Heart left ventricle (tissue), 16 donors: Measurements from ENCODE around the gene SELENOP. TPM values are rescaled to one million over a fixed set of nuclear protein-coding genes. Genes with fewer than 3 reads are reported as not detected.

Experiments used
- ATAC-seq, 4 donors: fragments of 200-7000 bp; cut with Tn5 transposase; one replicate each; pipeline ENCODE4 v1.9.1; 2020 to 2022; ENCODE audit warnings: moderate library complexity in 4 of 4, mild to moderate bottlenecking in 3 of 4, moderate number of reproducible peaks in 1 of 4
- DNase-seq, 5 donors: peaks; one replicate each; pipeline ENCODE4 v3.0.0-alpha.2; 2020
- H3K27ac ChIP-seq, 12 donors: fragments of 200-600 bp; sonication (generic) in 4 of 12; one replicate each; pipeline versions ENCODE4 v1.5.0 to v1.8.0; 2016 to 2022; ENCODE audit warnings: mild to moderate bottlenecking in 2 of 12
- H3K27me3 ChIP-seq, 9 donors: fragments of 200-600 bp; sonication (generic) in 2 of 9; one replicate each; pipeline versions ENCODE4 v1.5.1 to v1.8.0; 2016 to 2022; ENCODE audit warnings: mild to moderate bottlenecking in 3 of 9
- H3K36me3 ChIP-seq, 9 donors: fragments of 200-600 bp; sonication (generic) in 2 of 9; one replicate each; pipeline versions ENCODE4 v1.5.0 to v1.8.0; 2018 to 2022; ENCODE audit warnings: mild to moderate bottlenecking in 2 of 9
- H3K4me1 ChIP-seq, 12 donors: fragments of 200-600 bp; sonication (generic) in 4 of 12; one replicate each; pipeline versions ENCODE4 v1.5.0 to v1.8.0; 2016 to 2022; ENCODE audit warnings: mild to moderate bottlenecking in 3 of 12
- H3K4me3 ChIP-seq, 12 donors: fragments of 200-600 bp; sonication (generic) in 4 of 12; one replicate each; pipeline versions ENCODE4 v1.5.0 to v1.8.0; 2017 to 2022; ENCODE audit warnings: mild to moderate bottlenecking in 9 of 12, moderate library complexity in 4 of 12
- H3K9me3 ChIP-seq, 12 donors: fragments of 200-600 bp; sonication (generic) in 4 of 12; one replicate each; pipeline versions ENCODE4 v1.5.0 to v1.8.0; 2016 to 2022; ENCODE audit warnings: mild to moderate bottlenecking in 1 of 12
- CTCF ChIP-seq, 12 donors: fragments of 200-600 bp; sonication (generic) in 4 of 12; IDR thresholded peaks; one replicate each; pipeline versions ENCODE4 v1.5.0 to v1.8.0; 2018 to 2022; ENCODE audit warnings: antibody characterized with exemption in 12 of 12, mild to moderate bottlenecking in 5 of 12
- POLR2A ChIP-seq, 2 donors: fragments of 450-650 bp; IDR thresholded peaks; one replicate each; pipeline ENCODE4 v1.6.1; 2017; ENCODE audit warnings: antibody characterized with exemption in 2 of 2, mild to moderate bottlenecking in 2 of 2, moderate library complexity in 2 of 2
- WGBS, 4 donors: extraction: QIAGEN DNeasy Blood & Tissue Kit in 2 of 4; methylation state at CpG; one replicate each; pipeline versions ENCODE4 v1.1.5 to v1.1.7; 2013 to 2018; 5-methylcytosine and 5-hydroxymethylcytosine counted together
- intact Hi-C, 10 donors: fragments of 100-400 bp; cut with DNase I; formaldehyde crosslinking; loops; one replicate each; pipeline versions ENCODE4 v1.11.1 to v1.14.2; 2022
- long read RNA-seq, 3 donors: library from polyadenylated mRNA; unstranded; transcript quantifications; one replicate each; pipeline ENCODE4 v2.0.0, GENCODE V29; 2020 to 2021
- polyA plus RNA-seq, 2 donors: library from polyadenylated mRNA; stranded (reverse); fragments of 200-250 nt; gene quantifications; one replicate each; pipeline ENCODE4 v1.2.3, GENCODE V29; 2013
- total RNA-seq, 9 donors: library from RNA; depleted of rRNA in 2 of 9; stranded (reverse); fragments of >200 nt in 2 of 9; fragmentation: NEBNext Ultra II Directional in 3 of 9; extraction: Animal tissue kit (Norgen Biotek cat#: 25700) in 3 of 9; gene quantifications; one replicate each; pipeline versions ENCODE4 v1.1.0 to v1.2.4, GENCODE V29; 2016 to 2023
- donor health status: ischemic (EF 13 %, LVEDD 7.1; RV severe dilation, severe dysfunction).
- donor health status: healthy with polysubstance abuse.
- donor health status: DM: no; HTN: yes; CAD: no.
- donor health status: DM: no; HTN: no; CAD: no.
- donor health status: ischemic (EF 25% LVEDD 6.9; RV normal size, moderate dysfunction).
- donor health status: ischemic (EF 25% LVEDD 5.7; RV mildly dilated, moderate dysfunction).
- donor health status: healthy.
- donor health status: DM: yes; HTN: yes; CAD: no.
- donor health status: ischemic (EF 35%, LVEDD 5.7; RV mildly dilated, moderate dysfunction).
- donor health status: nonischemic (EF 11% LVEDD 7.7; RV severe dilation, severe dysfunction).
- donor health status: DM: yes; HTN: yes; CAD: no.
- donor health status: PGD.
- donor health status: ischemic (EF 29% LVEDD 5.4; RV normal size, mild dysfunction).
- donor health status: nonischemic (EF 23%, LVEDD 6.1; RV moderate dilation, normal function).

SELENOP gene
- total RNA-seq (100 to 1,000 TPM; 167 to 547 (median 255) TPM), polyA plus RNA-seq (10 to 100 TPM; 53.3 to 72.3 TPM)
- long read RNA-seq, donor 1, transcript SELENOP-202 (3 exons, 799 nt), result minor isoform, 6 of 346 reads
- long read RNA-seq, donor 1, transcript SELENOP-214 (5 exons, 2,243 nt), result major isoform, 308 of 346 reads
- long read RNA-seq, donor 1, transcript SELENOP-208 (6 exons, 787 nt), result minor isoform, 9 of 346 reads
- long read RNA-seq, donor 1, partial matches to known transcripts, result 17 of 346 reads
- long read RNA-seq, donor 1, other reads (novel, unspliced or antisense), result 5 of 346 reads
- long read RNA-seq, donor 2, transcript SELENOP-214 (5 exons, 2,243 nt), result major isoform, 573 of 643 reads
- long read RNA-seq, donor 2, transcript SELENOP-202 (3 exons, 799 nt), result minor isoform, 5 of 643 reads
- long read RNA-seq, donor 2, partial matches to known transcripts, result 41 of 643 reads
- long read RNA-seq, donor 2, other reads (novel, unspliced or antisense), result 18 of 643 reads
- long read RNA-seq, donor 3, transcript SELENOP-214 (5 exons, 2,243 nt), result major isoform, 161 of 183 reads
- long read RNA-seq, donor 3, transcript SELENOP-202 (3 exons, 799 nt), result minor isoform, 9 of 183 reads
- long read RNA-seq, donor 3, partial matches to known transcripts, result 2 of 183 reads
- long read RNA-seq, donor 3, other reads (novel, unspliced or antisense), result 7 of 183 reads

GRCh38 chr5:42811591-42812446 lies at the start of gene SELENOP:
Gene SELENOP, minus strand, starts transcription at chr5:42811892. Its CDS starts 3,539 bp downstream, at chr5:42808353.
- Histone ChIP-seq H3K36me3 (peaks cover 0 to 15% (median 11%) of the 10 kb centered on the region in 9 donors), H3K4me3 (peak within 1 kb of the TSS; percentile 18 to 70 (median 58)), H3K9me3 (no peaks in the 10 kb centered on the region), H3K27me3 (no peaks in the 10 kb centered on the region), H3K27ac (peak within 1 kb of the TSS; percentile 69 to 94 (median 87)), H3K4me1 (peaks cover 0 to 40% (median 24%) of the 10 kb centered on the region in 12 donors)
- WGBS, 4 donors, result 4 to 13% (median 6%) methylated on average over 8 of the region's 8 CpGs
- DNase-seq, result peak in 4 of 5 donors; percentile 49 to 79 (median 66)
- TF ChIP-seq POLR2A (IDR thresholded peaks at IDR 0.05) (peak; percentile 30 to 90), CTCF (IDR thresholded peaks at IDR 0.05) (no peak)
- ATAC-seq, result peak; percentile 95 to 96 (median 96)
- intact Hi-C loops, result loop anchor here in 7 of 10 donors (2.0 to 10.0 kb wide), 5 partner anchors 45 to 253 kb away; no protein-coding TSS in a partner anchor

- no peaks in the 10 kb centered on the region for H3K27me3 ChIP-seq
- no peaks in the 10 kb centered on the region for H3K36me3 ChIP-seq
- peaks cover 0 to 13% (median 0%) of the 10 kb centered on the region in 12 donors for H3K9me3 ChIP-seq
- ATAC-seq (peak in 3 of 4 donors; percentile 39 to 72 (median 44)), DNase-seq (peak in 1 of 5 donors; percentile 34)
- H3K4me1 ChIP-seq, result peaks cover 0 to 21% (median 10%) of the 10 kb centered on the region in 12 donors
- 19 to 32% (median 22%) methylated on average over 7 of the region's 7 CpGs for WGBS, 4 donors
- intact Hi-C loops, result loop anchor here in 4 of 10 donors (5.0 kb wide), 1 partner anchor 46 kb away; the partner anchor contains the start of gene SELENOP (in 4 of the 4)
- TF ChIP-seq CTCF (IDR thresholded peaks at IDR 0.05) (no peak), POLR2A (IDR thresholded peaks at IDR 0.05) (no peak)
- peak overlapping the region in 11 of 12 donors; percentile 3 to 72 (median 46) for H3K27ac ChIP-seq
- H3K4me3 ChIP-seq, result no peak overlapping the region
These were observed 47.0 kb upstream of the SELENOP start for GRCh38 chr5:42858687-42859086.

GRCh38 chr5:42858031-42858643 lies 46.4 kb upstream of the SELENOP start:
- no peak overlapping the region for H3K4me3 ChIP-seq
- peak overlapping the region in 11 of 12 donors; percentile 3 to 72 (median 46) for H3K27ac ChIP-seq
- peaks cover 0 to 13% (median 0%) of the 10 kb centered on the region in 12 donors for H3K9me3 ChIP-seq
- TF ChIP-seq CTCF (IDR thresholded peaks at IDR 0.05), result no peak
- no peak for TF ChIP-seq POLR2A (IDR thresholded peaks at IDR 0.05)
- H3K27me3 ChIP-seq, result no peaks in the 10 kb centered on the region
- DNase-seq (peak in 1 of 5 donors; percentile 31), ATAC-seq (peak; percentile 70 to 90 (median 82))
- intact Hi-C loops, result loop anchor here in 4 of 10 donors (5.0 kb wide), 1 partner anchor 46 kb away; the partner anchor contains the start of gene SELENOP (in 4 of the 4)
- WGBS, 4 donors, result 4 to 11% (median 8%) methylated on average over 1 of the region's 1 CpG
- H3K36me3 ChIP-seq, result no peaks in the 10 kb centered on the region
- peaks cover 0 to 21% (median 10%) of the 10 kb centered on the region in 12 donors for H3K4me1 ChIP-seq
